ENCODE data around the gene STARD3. TPM values are rescaled to one million over a fixed set of nuclear protein-coding genes. Genes with fewer than 3 reads are reported as not detected.
"Not testable (repeated sequence)": the region's sequence is repeated elsewhere in the genome, so short reads cannot be mapped to it uniquely, and the experiment has no call there.

The STARD3 gene
- total RNA-seq, 2 donors from 2014 or later: 37.2 to 44.3 TPM

- intact Hi-C loops (cut with DNase I, micrococcal nuclease): no loop called here
- ATAC-seq (no peak), DNase-seq (no peak)
Measured at GRCh38 chr17:39677072-39677471, 40.1 kb downstream of the STARD3 start.

DNA sequence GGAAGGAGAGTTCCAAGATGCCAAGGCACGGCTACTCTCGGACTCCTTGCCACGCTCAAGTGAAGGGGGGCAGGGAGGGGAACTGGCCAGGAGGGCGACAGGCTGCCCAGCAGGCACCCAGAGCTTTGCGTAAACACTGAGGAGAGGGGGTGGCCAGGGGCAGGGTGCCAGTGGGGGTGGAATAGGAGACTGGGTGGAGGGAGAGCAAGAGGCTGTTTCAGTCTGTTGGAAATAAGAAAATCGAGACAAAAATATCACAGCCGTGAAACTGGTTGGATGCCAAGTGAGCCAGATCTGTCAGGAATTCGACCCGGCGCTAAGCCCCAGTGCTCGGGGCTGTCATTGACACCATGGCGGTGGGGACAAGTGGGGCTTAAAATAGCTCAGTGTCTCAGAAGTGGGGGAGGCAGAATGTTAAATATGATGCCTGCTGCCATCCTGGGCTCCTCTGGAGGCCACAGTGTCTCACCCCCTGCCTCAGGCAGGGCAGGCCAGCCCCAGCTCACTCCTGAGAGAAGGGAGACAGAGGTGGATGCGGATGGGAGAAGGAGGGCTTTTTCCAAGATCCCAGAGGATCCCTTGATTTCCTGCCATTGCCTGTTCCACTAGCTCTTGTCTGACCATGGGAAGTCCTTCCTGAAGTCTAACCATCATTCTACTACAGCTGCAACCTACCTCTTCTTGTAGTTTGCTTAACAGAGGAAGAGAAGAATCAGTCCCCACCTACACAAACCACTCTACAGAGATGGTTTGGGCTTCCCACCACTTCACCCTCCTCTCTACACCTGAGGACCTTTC, 40.8 kb downstream of the STARD3 start:
- no peak for DNase-seq
- intact Hi-C loops (cut with DNase I, micrococcal nuclease): no loop called here
- ATAC-seq: no peak

DNA sequence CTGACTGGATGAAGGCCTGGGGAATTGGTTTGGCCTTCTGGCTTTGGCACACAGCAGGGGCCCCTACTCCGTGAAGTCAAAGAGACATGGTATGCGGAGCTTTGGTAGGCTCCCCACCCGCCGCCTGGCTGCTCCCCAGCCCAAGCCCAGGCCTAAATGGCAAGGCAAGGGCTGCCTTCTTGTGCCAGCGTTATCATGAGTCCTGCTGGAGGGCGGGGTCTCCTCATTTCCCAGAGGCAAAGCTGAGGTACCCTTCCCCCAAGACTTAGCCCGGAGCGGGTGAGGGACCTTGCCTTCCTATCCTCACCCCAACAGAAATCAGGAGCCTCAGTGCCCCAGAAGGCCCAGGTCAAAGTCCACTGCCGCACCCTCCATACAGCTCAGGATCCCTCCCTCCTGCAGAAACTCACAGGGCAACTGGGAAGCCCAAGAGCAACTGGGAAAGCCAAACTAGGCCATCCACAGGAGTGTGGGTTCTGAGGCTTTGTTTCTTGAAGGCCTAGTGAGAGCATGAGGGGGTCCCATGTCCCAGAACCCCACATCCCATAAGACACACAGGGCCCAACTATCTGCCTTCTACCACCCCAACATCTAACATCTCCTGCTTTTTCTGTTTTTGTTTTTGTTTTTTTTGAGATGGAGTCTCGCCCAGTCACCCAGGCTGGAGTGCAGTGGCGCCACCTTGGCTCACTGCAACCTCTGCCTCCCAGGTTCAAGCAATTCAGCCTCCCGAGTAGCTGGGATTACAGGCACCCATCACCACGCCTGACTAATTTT, 41.6 kb downstream of the STARD3 start:
- DNase-seq: peak; percentile 91 to 94
- peak; percentile 73 for ATAC-seq
- intact Hi-C loops (cut with DNase I, micrococcal nuclease): no loop called here

DNA sequence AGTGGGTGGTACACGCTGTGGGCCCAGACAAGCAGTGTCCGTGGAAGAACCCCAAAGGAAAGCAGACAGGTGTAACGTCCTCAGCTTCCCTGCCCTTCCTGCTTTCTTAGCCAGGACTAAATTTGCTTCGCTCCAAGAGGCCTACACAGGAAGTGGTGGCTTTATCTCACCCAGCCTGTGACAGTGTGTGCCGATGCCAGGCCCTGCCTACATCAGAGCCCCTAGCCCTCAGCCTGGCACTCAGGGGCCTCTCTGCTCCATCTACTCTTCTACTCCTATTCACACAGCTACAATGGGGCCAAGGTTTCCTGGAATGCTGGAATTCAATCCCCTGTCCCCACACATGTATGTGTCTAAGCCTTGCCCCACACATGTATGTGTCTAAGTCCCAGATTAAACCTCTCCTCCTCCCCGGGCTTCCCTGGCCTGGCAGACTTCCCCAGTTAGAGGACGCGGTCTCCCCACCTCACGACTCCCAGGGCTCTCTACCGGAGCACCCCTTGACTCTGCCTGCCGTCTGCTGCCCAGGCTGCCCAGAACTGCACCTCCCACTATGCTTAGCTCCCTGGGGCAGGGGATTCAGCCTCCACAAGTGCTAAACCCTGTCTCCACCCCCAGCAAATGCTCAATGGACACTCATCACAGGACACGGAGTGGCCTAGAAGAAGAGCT, 42.7 kb downstream of the STARD3 start:
- DNase-seq (no peak), ATAC-seq (peak; percentile 49)
- intact Hi-C loops (cut with DNase I, micrococcal nuclease): no loop called here

DNA sequence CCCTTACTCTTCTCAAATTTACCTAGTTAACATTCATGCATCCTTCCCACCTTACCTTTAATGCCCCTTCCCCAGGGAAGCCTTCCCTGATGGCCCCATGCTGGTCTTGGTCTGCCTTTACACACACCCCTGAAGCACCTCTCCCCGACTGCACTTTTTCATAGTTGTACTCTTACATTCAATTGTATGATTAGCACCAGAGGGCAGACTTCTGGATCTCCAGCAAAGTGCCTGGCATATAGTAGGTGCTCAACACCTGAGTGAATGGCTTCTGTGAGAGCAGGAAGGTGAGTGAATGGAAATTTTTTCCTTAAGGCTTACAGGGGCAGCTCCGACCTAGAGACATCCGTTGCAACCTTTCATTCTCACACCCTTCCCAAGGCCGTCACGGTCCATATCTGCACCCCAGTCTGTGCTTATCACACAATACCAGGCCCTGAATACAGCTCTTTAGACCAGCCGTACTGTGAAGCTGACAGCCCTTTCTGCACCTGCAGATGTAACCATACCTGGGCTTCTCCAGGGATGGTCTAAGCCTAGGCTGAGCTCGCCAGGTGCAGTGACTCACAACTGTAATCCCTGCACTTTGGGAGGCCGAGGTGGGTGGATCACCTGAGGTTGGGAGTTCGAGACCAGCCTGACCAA, 46.5 kb downstream of the STARD3 start:
- intact Hi-C loops (cut with DNase I, micrococcal nuclease): no loop called here
- ATAC-seq (no peak), DNase-seq (no peak)

- intact Hi-C loops (cut with DNase I, micrococcal nuclease): no loop called here
- no peak for DNase-seq
- ATAC-seq: no peak
Measured at GRCh38 chr17:39684369-39685192, 47.6 kb downstream of the STARD3 start.

- DNase-seq (no peak), ATAC-seq (peak; percentile 41)
- intact Hi-C loops (cut with DNase I, micrococcal nuclease): no loop called here
Measured at GRCh38 chr17:39687101-39687545, 50.2 kb downstream of the STARD3 start.

GRCh38 chr17:39687546-39688474, 50.9 kb downstream of the STARD3 start, which contains the start of gene PGAP3:
TSS of gene PGAP3 (minus strand) at chr17:39688057. CDS start at chr17:39688014, 43 bp downstream.
- DNase-seq: peak; percentile 87 to 94
- intact Hi-C loops (cut with DNase I, micrococcal nuclease): no loop called here
- peak; percentile 90 for ATAC-seq

- ATAC-seq (peak; percentile 32), DNase-seq (no peak)
- intact Hi-C loops (cut with DNase I, micrococcal nuclease): no loop called here
Measured at GRCh38 chr17:39688475-39688835, 51.5 kb downstream of the STARD3 start.

DNA sequence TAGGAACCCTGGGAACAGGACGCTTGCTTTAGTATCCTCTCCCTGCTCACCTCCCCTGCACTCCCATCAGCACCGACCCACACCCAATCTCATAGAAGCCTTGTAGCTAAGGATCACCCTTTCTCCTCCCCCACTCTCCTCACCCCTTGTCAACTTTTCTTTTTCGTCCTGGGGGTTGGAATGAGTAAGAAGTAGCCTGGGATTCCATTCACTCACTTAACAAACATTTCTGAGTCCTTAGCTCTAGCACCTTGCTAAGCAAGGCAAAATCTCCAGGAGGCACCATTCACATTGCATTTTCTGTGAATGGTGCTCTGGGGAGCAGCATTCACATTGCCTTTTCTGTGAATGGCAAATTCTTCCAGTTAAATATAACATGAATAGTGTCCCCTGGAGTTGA, 52.0 kb downstream of the STARD3 start:
- intact Hi-C loops (cut with DNase I, micrococcal nuclease): no loop called here
- ATAC-seq (no peak), DNase-seq (no peak)

DNA sequence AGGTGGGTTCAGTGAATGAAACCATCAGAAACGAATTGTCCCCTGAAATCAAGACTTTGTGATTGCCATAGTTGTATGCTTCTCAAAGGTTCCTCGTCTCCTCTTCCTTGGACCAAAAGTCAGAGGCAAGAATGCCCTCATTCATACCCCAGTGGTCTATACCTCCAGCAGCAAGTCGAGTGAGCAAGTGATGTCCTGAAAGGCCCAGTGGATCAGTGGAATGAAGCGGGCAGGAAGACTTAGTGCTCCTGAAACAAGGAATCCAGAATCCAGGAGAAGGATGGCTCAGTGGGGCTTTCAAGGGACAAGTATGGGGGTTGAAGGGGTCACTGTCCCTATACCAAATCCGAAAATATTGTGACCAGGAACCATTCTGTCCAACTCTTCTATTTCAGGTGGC, 57.6 kb downstream of the STARD3 start:
- ATAC-seq: no peak
- intact Hi-C loops (cut with DNase I, micrococcal nuclease): no loop called here
- no peak for DNase-seq

- intact Hi-C loops (cut with DNase I, micrococcal nuclease): no loop called here
- ATAC-seq: no peak
- DNase-seq: no peak
Measured at GRCh38 chr17:39695089-39695474, 58.1 kb downstream of the STARD3 start.

DNA sequence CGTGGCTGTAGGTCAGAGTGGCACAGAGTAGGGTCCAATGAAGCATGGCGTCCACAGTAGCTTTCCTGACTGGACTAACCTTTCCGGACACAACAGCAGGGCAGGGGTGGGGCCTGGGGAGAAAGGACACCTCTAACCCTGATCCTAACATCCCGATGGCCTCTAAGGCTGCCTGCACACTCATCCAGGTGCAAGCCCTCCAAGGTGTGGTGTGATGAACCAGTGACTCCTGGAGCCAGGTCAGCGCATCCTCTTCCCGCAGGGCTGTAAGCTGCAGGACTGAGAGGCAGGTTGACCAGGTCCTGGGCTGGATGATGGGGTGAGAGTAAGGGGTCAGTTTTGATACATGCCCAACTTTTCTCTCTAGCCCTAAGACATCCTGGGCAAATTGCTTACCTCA, 59.8 kb downstream of the STARD3 start:
- intact Hi-C loops (cut with DNase I, micrococcal nuclease): no loop called here
- no peak for DNase-seq

GRCh38 chr17:39697961-39698360, 61.0 kb downstream of the STARD3 start:
- no peak for ATAC-seq
- DNase-seq: no peak
- intact Hi-C loops (cut with DNase I, micrococcal nuclease): no loop called here

More for the DNA sequence above, 59.8 kb downstream of the STARD3 start:
- no peak for ATAC-seq

GRCh38 chr17:39699157-39699817, 62.3 kb downstream of the STARD3 start:
- DNase-seq; intact Hi-C loops (cut with DNase I, micrococcal nuclease); ATAC-seq: not testable (repeated sequence)

DNA sequence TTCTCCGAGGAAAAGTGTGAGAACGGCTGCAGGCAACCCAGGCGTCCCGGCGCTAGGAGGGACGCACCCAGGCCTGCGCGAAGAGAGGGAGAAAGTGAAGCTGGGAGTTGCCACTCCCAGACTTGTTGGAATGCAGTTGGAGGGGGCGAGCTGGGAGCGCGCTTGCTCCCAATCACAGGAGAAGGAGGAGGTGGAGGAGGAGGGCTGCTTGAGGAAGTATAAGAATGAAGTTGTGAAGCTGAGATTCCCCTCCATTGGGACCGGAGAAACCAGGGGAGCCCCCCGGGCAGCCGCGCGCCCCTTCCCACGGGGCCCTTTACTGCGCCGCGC, 62.8 kb downstream of the STARD3 start, which contains the start of gene ERBB2:
TSS of gene ERBB2 (plus strand) at position 247 of the 330 bp plus-strand sequence. CDS start 175 bp downstream, outside the sequence.
- intact Hi-C loops (cut with DNase I, micrococcal nuclease): no loop called here
- ATAC-seq (peak; percentile 72), DNase-seq (peak; percentile 81 to 88)

All from left colon (tissue), 2 donors.